Activated CD4-positive, alpha-beta T cell treated with anti-CD3 and anti-CD28 coated beads, Interleukin-2, Interleukin-4, amounts not matched to agents 100 ng/mL and 50 ng/mL, durations not matched to agents 16 hours and 8 hours (primary cell): ENCODE results near the gene MSI1.

Source experiments
- DNase-seq: peaks from one replicate; pipeline ENCODE4 v3.0.0-alpha.2; 2020; ENCODE audit warnings: low spot score

The MSI1 gene

DNA sequence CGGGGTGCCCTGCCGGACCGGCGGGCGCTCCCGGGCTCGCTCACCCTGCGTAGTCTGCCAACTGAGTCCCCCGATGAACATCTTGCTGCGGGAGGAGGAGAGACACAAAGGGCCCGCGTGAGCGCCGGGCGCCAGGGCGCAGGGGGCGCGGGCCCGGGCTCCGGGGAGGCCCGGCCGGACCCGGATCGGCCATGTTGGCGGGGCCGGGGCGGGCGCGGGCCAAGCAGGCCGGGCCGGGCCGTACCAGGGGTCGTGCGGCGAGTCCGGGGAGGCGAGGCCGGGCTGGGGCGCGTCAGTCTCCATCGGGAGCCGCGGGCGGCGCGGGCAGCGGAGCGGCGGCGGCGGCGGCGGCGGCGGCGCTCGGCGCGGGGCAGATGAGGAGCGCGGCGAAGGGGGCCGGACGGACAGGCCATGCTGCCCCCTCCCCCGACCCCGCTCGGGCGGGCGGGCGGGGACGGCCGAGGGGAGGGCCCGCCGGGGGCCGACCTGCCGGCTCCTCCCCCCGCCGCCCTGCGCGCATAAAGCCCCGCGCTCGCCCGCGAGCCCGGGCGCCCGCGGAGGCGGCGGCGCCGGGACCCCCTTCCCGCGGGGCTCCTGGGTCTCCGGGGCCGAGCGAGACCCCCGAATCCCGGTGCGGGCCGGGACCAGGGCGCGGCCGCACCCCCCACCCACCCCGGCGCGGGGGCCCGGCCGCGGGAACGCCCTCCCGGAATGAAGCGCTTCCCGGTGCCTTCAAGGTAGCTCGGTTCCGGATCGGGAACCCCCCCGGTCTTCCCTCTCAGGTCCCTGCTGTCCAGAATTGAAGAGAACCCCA, at the start of gene MSI1:
Gene MSI1 (minus strand): TSS at position 376 of the 814 bp plus-strand sequence. CDS start 73 bp downstream, at position 303.
- no peak for DNase-seq

DNA sequence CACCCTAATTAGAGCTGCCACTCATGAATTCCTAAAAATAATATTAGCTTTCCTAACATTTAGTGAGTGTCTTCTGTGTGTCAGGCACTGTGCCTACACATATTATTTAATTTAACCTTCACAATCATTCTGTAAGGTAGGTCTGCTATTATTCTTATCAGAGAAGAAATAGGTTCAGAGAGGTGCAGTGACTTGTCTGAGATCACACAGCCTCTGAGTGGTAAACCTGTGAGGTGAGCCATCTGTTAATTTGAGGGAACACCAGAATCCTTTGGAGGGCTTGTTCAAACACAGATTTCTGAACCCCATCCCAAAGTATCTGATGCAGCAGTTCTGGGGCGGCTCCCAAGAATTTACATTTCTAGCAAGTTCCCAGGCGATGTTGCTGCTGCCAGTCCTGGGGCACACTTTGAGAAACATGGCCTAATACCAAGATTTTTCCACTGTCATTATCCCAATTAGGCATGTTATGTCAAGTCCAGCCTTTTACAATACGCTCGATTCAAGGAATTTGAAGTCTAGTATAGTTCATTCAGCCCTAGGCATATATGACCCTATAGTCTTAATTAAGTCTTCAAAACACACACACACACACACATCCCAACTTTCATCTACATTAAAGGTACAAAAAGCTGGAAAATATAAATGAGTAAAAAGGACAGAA, 49.1 kb upstream of the MSI1 start:
- DNase-seq = no peak

DNA sequence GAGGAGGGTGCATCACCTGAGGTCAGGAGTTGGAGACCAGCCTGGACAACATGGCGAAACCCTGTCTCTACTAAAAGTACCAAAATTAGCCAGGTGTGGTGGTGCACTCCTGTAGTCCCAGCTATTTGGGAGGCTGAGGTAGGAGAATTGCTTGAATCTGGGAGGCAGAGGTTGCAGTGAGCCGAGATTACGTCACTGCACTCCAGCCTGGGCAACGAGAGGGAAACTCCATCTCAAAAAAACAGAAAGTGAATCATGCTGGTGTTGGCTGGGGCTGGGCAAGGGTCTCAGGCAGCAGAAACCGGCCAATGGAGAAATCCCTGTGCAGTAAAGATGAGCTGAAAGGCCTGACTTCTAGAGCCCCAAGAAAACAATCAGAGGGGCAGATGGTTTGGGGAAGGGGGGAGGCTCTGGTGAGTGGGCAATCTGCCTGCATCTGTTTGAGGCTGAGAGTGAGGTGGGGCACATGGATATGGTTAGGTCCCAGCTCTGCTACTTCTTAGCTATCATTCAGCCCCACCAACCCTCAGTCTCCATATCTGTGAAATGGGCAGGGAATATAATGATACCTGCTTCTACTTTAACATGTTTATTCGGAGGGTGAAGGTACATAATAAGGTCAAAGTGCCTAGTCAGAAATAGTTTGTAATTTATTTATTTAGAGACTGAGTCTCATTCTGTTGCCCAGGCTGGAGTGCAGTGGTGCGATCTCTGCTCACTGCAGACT, 47.7 kb upstream of the MSI1 start:
- DNase-seq = no peak

- no peak for DNase-seq
Measured at GRCh38 chr12:120413901-120414695, 45.1 kb upstream of the MSI1 start.

GRCh38 chr12:120412421-120412820, 43.5 kb upstream of the MSI1 start:
- no peak for DNase-seq

DNA sequence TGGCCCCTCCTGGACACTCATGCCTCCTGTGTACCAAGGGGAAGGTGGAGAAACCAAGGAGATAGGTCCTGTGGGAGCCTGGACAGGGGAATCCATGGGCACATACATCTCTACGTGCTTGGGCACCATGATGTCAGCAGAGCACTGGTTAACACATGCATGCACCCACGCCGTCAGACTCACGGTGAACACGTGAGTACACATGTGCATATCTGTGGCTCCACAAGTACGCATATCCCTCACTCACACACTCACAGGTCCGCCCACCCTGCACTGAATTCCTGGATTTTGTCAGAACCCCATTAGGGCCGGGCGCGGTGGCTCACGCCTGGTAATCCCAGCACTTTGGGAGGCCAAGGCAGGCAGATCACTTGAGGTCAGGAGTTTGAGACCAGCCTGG, 39.8 kb upstream of the MSI1 start:
- DNase-seq = no peak

DNA sequence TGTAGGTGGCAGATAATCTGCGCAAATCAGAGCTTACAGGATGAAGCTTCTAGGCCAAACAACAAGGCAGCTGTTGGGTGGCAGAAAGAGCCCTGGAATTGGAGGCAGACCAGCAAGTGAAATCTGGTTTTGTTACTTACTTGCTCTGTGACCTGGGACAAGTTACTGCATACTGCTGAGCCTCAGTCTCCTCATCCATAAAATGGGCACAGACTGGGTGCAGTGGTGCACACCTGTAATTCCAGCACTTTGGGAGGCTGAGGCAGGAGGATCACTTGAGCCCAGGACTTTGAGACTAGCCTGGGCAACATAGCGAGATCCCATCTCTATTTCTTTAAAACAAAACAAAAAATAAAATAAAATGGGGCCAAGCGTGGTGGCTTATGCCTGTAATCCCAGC, 37.6 kb upstream of the MSI1 start:
- no peak for DNase-seq

DNA sequence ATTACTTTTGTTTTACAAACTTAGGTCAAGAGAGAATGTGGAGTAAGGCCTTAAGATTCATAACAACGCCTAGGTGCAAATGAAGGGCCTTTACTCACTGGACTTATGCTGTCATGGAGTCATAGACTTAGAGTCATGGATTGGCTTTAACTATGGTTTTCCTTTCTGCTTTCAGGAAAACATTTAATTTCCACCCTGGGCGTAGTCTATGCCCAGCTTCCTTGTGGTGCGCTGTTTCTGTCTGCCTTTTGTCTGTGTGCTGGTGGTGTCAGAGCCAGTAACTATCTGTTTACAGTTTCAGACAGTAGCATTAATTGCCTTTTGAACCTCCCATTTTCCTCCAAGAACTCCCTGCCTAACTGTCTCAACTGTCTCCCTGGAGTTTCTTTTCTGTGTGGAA, 37.1 kb upstream of the MSI1 start:
- DNase-seq = no peak

- no peak for DNase-seq
Measured at GRCh38 chr12:120404271-120404670, 35.3 kb upstream of the MSI1 start.

GRCh38 chr12:120403869-120404268, 34.9 kb upstream of the MSI1 start:
- no peak for DNase-seq

- DNase-seq = no peak
Measured at GRCh38 chr12:120402217-120402616, 33.3 kb upstream of the MSI1 start.

DNA sequence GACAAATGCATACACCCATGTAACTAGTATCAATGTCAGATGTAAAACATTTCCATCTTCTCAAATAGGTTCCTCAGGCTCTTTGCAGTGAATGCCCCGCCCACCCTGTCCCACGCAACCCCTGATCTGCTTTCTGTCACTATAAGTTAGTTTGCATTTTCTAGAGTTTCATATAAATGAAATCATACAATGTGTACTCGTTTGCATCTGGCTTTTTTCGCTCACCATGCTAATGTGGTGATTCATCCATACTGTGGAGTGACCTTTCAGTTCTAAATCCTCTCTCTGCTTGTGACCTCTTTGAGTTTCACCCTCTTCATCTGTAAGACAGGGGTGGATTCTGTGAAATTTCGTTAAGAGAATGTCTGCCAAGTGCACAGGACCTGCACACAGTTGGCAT, 30.6 kb upstream of the MSI1 start:
- DNase-seq = no peak

DNA sequence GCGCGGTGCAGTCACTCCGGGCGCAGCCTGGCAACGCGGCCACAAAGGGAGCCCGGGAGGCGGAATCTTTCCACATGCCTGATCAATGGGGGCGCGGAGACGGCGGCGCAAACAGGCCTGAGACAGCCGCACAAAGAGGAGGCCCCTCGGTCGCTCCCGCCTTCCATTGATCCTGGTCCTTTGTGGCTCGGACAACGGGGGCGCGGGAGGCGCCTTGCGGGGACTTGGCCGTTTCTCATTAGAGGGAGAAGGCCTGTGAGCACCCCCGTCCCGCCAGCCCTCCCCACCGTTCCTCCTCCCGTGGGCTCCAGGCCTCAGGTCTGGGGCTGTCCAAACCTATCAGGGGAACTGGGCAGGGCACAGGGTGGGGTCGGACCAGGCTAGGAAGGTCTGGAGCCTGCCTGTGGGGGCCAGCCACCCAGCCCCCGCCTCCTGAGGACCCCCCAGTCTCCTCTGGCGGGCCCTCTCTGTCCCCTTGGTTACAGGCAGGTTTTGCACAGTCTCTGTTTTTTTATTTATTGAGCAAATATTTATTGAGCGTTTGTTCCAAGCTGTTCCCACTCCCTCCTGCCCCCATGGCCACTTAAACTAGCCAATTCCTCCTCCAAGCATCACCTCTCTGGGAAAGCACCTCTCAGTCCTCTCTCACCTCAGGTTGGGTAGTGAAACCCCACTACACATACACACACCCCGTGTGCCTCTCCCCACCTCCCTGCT, 29.0 kb upstream of the MSI1 start:
- no peak for DNase-seq

- DNase-seq = no peak
Measured at GRCh38 chr12:120394483-120395367, 25.8 kb upstream of the MSI1 start.

- DNase-seq = no peak
Measured at GRCh38 chr12:120390540-120391120, 21.7 kb upstream of the MSI1 start.

DNA sequence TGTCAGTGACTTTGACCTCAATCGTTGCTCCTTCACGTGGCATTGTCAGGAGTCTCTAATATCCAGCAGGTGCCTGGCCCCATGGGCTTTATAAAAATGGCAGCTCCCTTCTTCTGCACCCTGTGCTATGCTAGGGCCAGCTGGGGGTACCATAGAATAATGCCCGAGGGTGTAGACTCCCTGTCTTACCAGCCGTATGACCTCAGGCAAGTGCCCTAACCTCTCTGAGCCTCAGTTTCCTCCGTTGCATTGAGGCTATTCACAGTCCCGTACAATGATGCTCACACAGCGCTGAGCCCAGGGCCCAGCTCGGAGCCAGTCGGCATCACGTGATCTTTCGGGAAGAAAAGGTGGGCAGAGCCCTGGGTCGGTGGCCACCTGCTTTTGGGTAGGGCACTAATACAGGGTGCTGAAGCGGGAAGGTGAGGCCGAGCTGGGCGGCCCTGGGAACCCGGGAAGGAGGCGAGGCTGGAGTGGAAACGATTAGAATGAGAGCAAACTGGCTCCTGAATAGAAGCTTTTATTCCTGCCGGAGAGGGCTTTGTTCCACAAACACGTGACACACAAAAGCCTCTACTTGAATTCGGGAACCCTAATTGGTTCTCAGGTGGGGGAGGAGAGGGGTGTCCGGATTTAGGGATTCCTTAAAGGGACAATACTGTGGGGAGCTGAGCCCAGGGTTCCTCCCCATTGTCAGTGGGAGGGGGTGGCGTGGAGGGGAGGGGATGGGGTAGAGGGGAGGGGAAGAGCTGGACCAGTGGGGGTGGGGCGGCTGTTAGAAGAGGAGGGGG, 19.9 kb upstream of the MSI1 start:
- DNase-seq = no peak

DNA sequence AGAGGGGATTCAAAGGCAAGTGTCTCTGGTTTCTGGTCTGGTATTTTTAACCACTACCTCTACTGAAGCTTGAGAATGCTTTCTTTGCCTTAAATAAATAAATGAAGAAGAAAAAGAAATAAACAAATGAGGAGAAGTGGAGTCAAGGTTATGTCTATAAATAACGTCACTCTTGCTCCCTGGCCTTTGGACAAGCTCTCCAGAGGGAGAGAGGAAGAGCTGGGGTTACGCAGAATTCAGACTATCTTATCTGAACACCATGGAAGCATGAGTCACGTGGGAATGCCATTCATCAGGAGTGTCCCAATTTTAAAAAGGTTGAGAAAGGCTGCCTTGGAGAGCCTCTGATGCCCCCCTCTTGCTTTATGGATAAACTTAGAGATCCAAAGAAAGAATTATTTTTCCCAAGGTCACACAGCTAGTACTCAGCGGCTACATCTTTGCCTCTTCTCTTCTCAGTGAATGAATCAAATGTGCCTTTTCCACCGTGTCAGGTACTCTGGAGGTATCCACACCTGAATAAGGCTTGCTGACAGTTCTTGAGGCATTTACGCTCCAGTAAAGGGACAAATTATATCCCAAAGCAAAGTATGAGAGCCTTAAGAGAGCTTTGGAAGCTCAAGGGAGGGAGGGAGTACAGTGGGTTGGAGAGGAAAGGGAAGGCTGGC, 12.9 kb upstream of the MSI1 start:
- no peak for DNase-seq

DNA sequence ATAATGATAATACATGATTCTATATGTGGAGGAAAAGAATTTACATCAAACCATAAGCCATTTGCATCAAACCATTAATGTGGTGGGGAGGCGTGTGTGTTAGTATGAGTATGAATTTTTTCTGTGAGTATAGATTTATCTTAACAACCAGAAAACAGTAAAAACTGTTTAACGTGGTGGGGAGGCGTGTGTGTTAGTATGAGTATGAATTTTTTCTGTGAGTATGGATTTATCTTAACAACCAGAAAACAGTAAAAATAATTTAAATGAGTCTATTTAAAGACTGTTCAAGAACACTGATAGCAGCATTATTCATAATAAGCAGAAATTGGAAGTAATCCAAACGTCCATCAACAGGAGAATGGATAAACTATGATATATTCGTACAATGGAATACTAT, 9.1 kb upstream of the MSI1 start:
- DNase-seq = no peak

DNA sequence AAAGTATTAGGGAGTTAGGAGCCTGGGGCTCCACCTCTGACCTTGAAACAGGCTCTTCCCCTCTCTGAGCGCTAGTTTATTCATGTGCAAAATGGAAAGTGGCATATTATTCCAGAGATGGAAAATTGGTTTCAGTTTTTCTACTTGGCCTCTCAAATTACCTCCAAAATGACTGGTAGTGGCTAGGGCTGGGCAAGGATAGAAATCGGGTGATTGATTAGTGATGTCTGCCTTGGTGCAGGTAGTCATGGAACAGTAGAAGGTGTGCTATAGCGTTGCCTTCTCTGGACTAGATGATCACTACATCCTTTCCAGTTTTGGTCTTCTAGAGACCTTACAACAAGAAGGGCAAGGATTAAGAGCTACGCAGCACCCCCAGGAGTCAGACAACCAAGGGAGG, 8.6 kb upstream of the MSI1 start:
- DNase-seq = no peak
